Calu3 (cell line): ENCODE results near the gene MVK. TPM values are rescaled to one million over a fixed set of nuclear protein-coding genes. Genes with fewer than 3 reads are reported as not detected.

Experiments
- BruUV-seq: library from RNA; stranded (reverse); fragments of 400-500 nt; replicated peaks from 2 replicates; lab custom pipeline; 2021; lab: Mats Ljungman, UMichigan
- CTCF ChIA-PET: fragments of 300-600 bp; sonication (Branson Sonifier 250); formaldehyde crosslinking; loops from one replicate; lab custom pipeline; 2022; ENCODE audit warnings: antibody characterized with exemption; lab: Charles Lee
- DNase-seq: peaks from one replicate; pipeline ENCODE4 v3.0.0; 2022
- H3K27ac Mint-ChIP-seq: one replicate; pipeline ENCODE4 v1.8.0; 2022; ENCODE audit warnings: mixed read lengths; ENCODE audit not compliant: unreplicated experiment
- H3K27me3 Mint-ChIP-seq: one replicate; pipeline ENCODE4 v1.8.0; 2022; ENCODE audit warnings: mixed read lengths; ENCODE audit not compliant: unreplicated experiment
- H3K36me3 Mint-ChIP-seq: one replicate; pipeline ENCODE4 v1.8.0; 2022; ENCODE audit warnings: mild to moderate bottlenecking, moderate library complexity, mixed read lengths; ENCODE audit not compliant: insufficient read depth, unreplicated experiment
- H3K4me1 Mint-ChIP-seq: one replicate; pipeline ENCODE4 v1.8.0; 2022; ENCODE audit warnings: mild to moderate bottlenecking, low read depth, mixed read lengths; ENCODE audit not compliant: unreplicated experiment
- H3K4me3 Mint-ChIP-seq: one replicate; pipeline ENCODE4 v1.8.0; 2022; ENCODE audit warnings: mild to moderate bottlenecking, low read depth, moderate library complexity, mixed read lengths; ENCODE audit not compliant: unreplicated experiment
- H3K9me3 Mint-ChIP-seq: one replicate; pipeline ENCODE4 v1.8.0; 2022; ENCODE audit warnings: low read depth, mixed read lengths; ENCODE audit not compliant: unreplicated experiment
- CTCF ChIP-seq: fragments of 200-600 bp; IDR thresholded peaks from one replicate; pipeline ENCODE4 v1.8.0; 2022; ENCODE audit warnings: antibody characterized with exemption; ENCODE audit not compliant: unreplicated experiment
- intact Hi-C: fragments of 100-400 bp; cut with micrococcal nuclease; formaldehyde crosslinking; loops from one replicate; pipeline ENCODE4 v1.10.0; 2022; ENCODE audit not compliant: unreplicated experiment
- total RNA-seq: library from RNA; stranded (reverse); gene quantifications from 2 replicates; pipeline ENCODE4 v1.2.3, GENCODE V29; 2022

The MVK gene
- total RNA-seq, 1 experiment from 2014 or later, result 41.6 TPM

- intact Hi-C loops, result no loop called here
- no peaks in the 10 kb centered on the region for H3K27me3 Mint-ChIP-seq
- DNase-seq, result no peak
- no TSS peak for BruUV-seq
- no peak overlapping the region for H3K4me3 Mint-ChIP-seq
- H3K4me1 Mint-ChIP-seq, result no peaks in the 10 kb centered on the region
- H3K27ac Mint-ChIP-seq, result no peak overlapping the region
- CTCF ChIA-PET, result no interaction called here
- no peak for TF ChIP-seq CTCF
- H3K9me3 Mint-ChIP-seq, result no peaks in the 10 kb centered on the region
- H3K36me3 Mint-ChIP-seq, result peaks cover 13% of the 10 kb centered on the region
Observed at GRCh38 chr12:109533487-109533740, 40.2 kb upstream of the MVK start.

GRCh38 chr12:109534456-109534855 is 39.1 kb upstream of the MVK start:
- intact Hi-C loops, result no loop called here
- TF ChIP-seq CTCF, result no peak
- BruUV-seq, result no TSS peak
- no peak overlapping the region for H3K27ac Mint-ChIP-seq
- DNase-seq, result no peak
- CTCF ChIA-PET, result no interaction called here
- no peaks in the 10 kb centered on the region for H3K27me3 Mint-ChIP-seq
- peaks cover 13% of the 10 kb centered on the region for H3K36me3 Mint-ChIP-seq
- H3K4me3 Mint-ChIP-seq, result no peak overlapping the region
- H3K9me3 Mint-ChIP-seq, result no peaks in the 10 kb centered on the region
- H3K4me1 Mint-ChIP-seq, result no peaks in the 10 kb centered on the region

GRCh38 chr12:109535231-109535862 is 38.2 kb upstream of the MVK start:
- H3K9me3 Mint-ChIP-seq, result no peaks in the 10 kb centered on the region
- intact Hi-C loops, result no loop called here
- BruUV-seq, result no TSS peak
- H3K4me1 Mint-ChIP-seq, result no peaks in the 10 kb centered on the region
- DNase-seq, result no peak
- no peaks in the 10 kb centered on the region for H3K27me3 Mint-ChIP-seq
- no peak overlapping the region for H3K4me3 Mint-ChIP-seq
- H3K36me3 Mint-ChIP-seq, result peaks cover 8% of the 10 kb centered on the region
- no peak overlapping the region for H3K27ac Mint-ChIP-seq
- TF ChIP-seq CTCF, result no peak
- CTCF ChIA-PET, result no interaction called here

GRCh38 chr12:109535863-109536250 is 37.7 kb upstream of the MVK start:
- H3K4me1 Mint-ChIP-seq, result no peaks in the 10 kb centered on the region
- H3K27ac Mint-ChIP-seq, result no peak overlapping the region
- no TSS peak for BruUV-seq
- intact Hi-C loops, result no loop called here
- no peak for TF ChIP-seq CTCF
- no peak overlapping the region for H3K4me3 Mint-ChIP-seq
- CTCF ChIA-PET, result no interaction called here
- no peaks in the 10 kb centered on the region for H3K27me3 Mint-ChIP-seq
- H3K9me3 Mint-ChIP-seq, result no peaks in the 10 kb centered on the region
- H3K36me3 Mint-ChIP-seq, result peaks cover 5% of the 10 kb centered on the region
- no peak for DNase-seq
